IgD-negative memory B cell (primary cell): ENCODE results near the gene IMPA2. TPM values are rescaled to one million over a fixed set of nuclear protein-coding genes. Genes with fewer than 3 reads are reported as not detected.
A peak's percentile ranks its signal among the peaks of the same experiment; 100 is the strongest.
"Not testable (repeated sequence)": the region's sequence is repeated elsewhere in the genome, so short reads cannot be mapped to it uniquely, and the experiment has no call there.

ENCODE experiments used
- H3K27ac Mint-ChIP-seq, 3 donors: one replicate each; pipeline ENCODE4 v1.8.0; 2020 to 2022; ENCODE audit warnings: mild to moderate bottlenecking in 3 of 3, mixed read lengths in 3 of 3, moderate library complexity in 1 of 3
- H3K27me3 Mint-ChIP-seq: one replicate; pipeline ENCODE4 v1.8.0; 2021; ENCODE audit warnings: mixed read lengths
- H3K36me3 Mint-ChIP-seq: one replicate; pipeline ENCODE4 v1.8.0; 2020; ENCODE audit warnings: mild to moderate bottlenecking, mixed read lengths
- H3K4me1 Mint-ChIP-seq, 3 donors: one replicate each; pipeline ENCODE4 v1.8.0; 2020 to 2022; ENCODE audit warnings: mixed read lengths in 3 of 3, mild to moderate bottlenecking in 1 of 3
- H3K4me3 Mint-ChIP-seq, 4 donors: one replicate each; pipeline ENCODE4 v1.8.0; 2020 to 2022; ENCODE audit warnings: mild to moderate bottlenecking in 4 of 4, mixed read lengths in 4 of 4, moderate library complexity in 3 of 4
- H3K9me3 Mint-ChIP-seq, 3 donors: one replicate each; pipeline ENCODE4 v1.8.0; 2020 to 2021; ENCODE audit warnings: mixed read lengths in 3 of 3, mild to moderate bottlenecking in 1 of 3
- polyA plus RNA-seq: library from polyadenylated mRNA; unstranded; fragments of 300-500 nt; fragmentation: Illumina TruSeq; gene quantifications from one replicate; pipeline ENCODE4 v1.2.3, GENCODE V29; 2021

Gene IMPA2
- polyA plus RNA-seq, 1 donor from 2014 or later = 11.9 TPM

- H3K27ac Mint-ChIP-seq = peak overlapping the region in 1 of 3 donors; percentile 43
- no peaks in the 10 kb centered on the region for H3K9me3 Mint-ChIP-seq
- no peaks in the 10 kb centered on the region for H3K27me3 Mint-ChIP-seq
- H3K4me1 Mint-ChIP-seq = peaks cover 1 to 6% (median 1%) of the 10 kb centered on the region in 3 donors
- H3K4me3 Mint-ChIP-seq = no peak overlapping the region
- H3K36me3 Mint-ChIP-seq = no peaks in the 10 kb centered on the region
Observed at GRCh38 chr18:12062974-12063373, 81.7 kb downstream of the IMPA2 start.

- Mint-ChIP-seq H3K27ac (peak overlapping the region in 1 of 3 donors; percentile 39), H3K4me1 (peaks cover 1 to 4% (median 1%) of the 10 kb centered on the region in 3 donors), H3K9me3 (no peaks in the 10 kb centered on the region), H3K27me3 (no peaks in the 10 kb centered on the region), H3K4me3 (no peak overlapping the region), H3K36me3 (no peaks in the 10 kb centered on the region)
Observed at GRCh38 chr18:12064086-12064763, 82.9 kb downstream of the IMPA2 start.

- H3K4me1 Mint-ChIP-seq = peaks cover 1 to 4% (median 1%) of the 10 kb centered on the region in 3 donors
- no peaks in the 10 kb centered on the region for H3K36me3 Mint-ChIP-seq
- no peaks in the 10 kb centered on the region for H3K9me3 Mint-ChIP-seq
- peak overlapping the region in 1 of 3 donors; percentile 65 for H3K27ac Mint-ChIP-seq
- H3K4me3 Mint-ChIP-seq = no peak overlapping the region
- no peaks in the 10 kb centered on the region for H3K27me3 Mint-ChIP-seq
Observed at GRCh38 chr18:12065397-12065796, 84.1 kb downstream of the IMPA2 start.

GRCh38 chr18:12066910-12067511, 85.7 kb downstream of the IMPA2 start:
- Mint-ChIP-seq H3K36me3 (no peaks in the 10 kb centered on the region), H3K4me3 (no peak overlapping the region), H3K27ac (no peak overlapping the region), H3K9me3 (no peaks in the 10 kb centered on the region), H3K27me3 (no peaks in the 10 kb centered on the region), H3K4me1 (peaks cover 1 to 4% (median 1%) of the 10 kb centered on the region in 3 donors)

- no peak overlapping the region for H3K27ac Mint-ChIP-seq
- no peak overlapping the region for H3K4me3 Mint-ChIP-seq
- peaks cover 1 to 4% (median 1%) of the 10 kb centered on the region in 3 donors for H3K4me1 Mint-ChIP-seq
Observed at GRCh38 chr18:12067671-12068070, 86.4 kb downstream of the IMPA2 start.

GRCh38 chr18:12068316-12068949, 87.1 kb downstream of the IMPA2 start:
- H3K4me3 Mint-ChIP-seq = peak overlapping the region in 1 of 4 donors; percentile 31
- H3K27ac Mint-ChIP-seq, H3K27me3 Mint-ChIP-seq, H3K9me3 Mint-ChIP-seq, H3K4me1 Mint-ChIP-seq, H3K36me3 Mint-ChIP-seq: not testable (repeated sequence)

More at GRCh38 chr18:12067671-12068070, 86.4 kb downstream of the IMPA2 start:
- H3K9me3 Mint-ChIP-seq = no peaks in the 10 kb centered on the region
- H3K36me3 Mint-ChIP-seq = no peaks in the 10 kb centered on the region
- no peaks in the 10 kb centered on the region for H3K27me3 Mint-ChIP-seq

- Mint-ChIP-seq H3K4me1 (peaks cover 1 to 4% (median 1%) of the 10 kb centered on the region in 3 donors), H3K27me3 (no peaks in the 10 kb centered on the region), H3K4me3 (peak overlapping the region in 1 of 4 donors; percentile 31), H3K9me3 (no peaks in the 10 kb centered on the region), H3K27ac (no peak overlapping the region), H3K36me3 (no peaks in the 10 kb centered on the region)
Observed at GRCh38 chr18:12068950-12069320, 87.6 kb downstream of the IMPA2 start.

- H3K36me3 Mint-ChIP-seq, H3K4me1 Mint-ChIP-seq, H3K4me3 Mint-ChIP-seq, H3K27ac Mint-ChIP-seq, H3K27me3 Mint-ChIP-seq, H3K9me3 Mint-ChIP-seq: not testable (repeated sequence)
Observed at GRCh38 chr18:12071066-12071465, 89.8 kb downstream of the IMPA2 start.

GRCh38 chr18:12072996-12073395, 91.7 kb downstream of the IMPA2 start:
- H3K36me3 Mint-ChIP-seq = no peaks in the 10 kb centered on the region
- H3K9me3 Mint-ChIP-seq = no peaks in the 10 kb centered on the region
- peaks cover 2% of the 10 kb centered on the region for H3K27me3 Mint-ChIP-seq
- peaks cover 1 to 4% (median 4%) of the 10 kb centered on the region in 3 donors for H3K4me1 Mint-ChIP-seq
- no peak overlapping the region for H3K4me3 Mint-ChIP-seq
- H3K27ac Mint-ChIP-seq = peak overlapping the region in 1 of 3 donors; percentile 61

GRCh38 chr18:12074736-12075135, 93.4 kb downstream of the IMPA2 start:
- peaks cover 5% of the 10 kb centered on the region for H3K27me3 Mint-ChIP-seq
- H3K9me3 Mint-ChIP-seq = no peaks in the 10 kb centered on the region
- H3K27ac Mint-ChIP-seq = no peak overlapping the region
- peaks cover 0 to 4% (median 1%) of the 10 kb centered on the region in 3 donors for H3K4me1 Mint-ChIP-seq
- no peak overlapping the region for H3K4me3 Mint-ChIP-seq
- no peaks in the 10 kb centered on the region for H3K36me3 Mint-ChIP-seq

- peaks cover 5% of the 10 kb centered on the region for H3K27me3 Mint-ChIP-seq
- H3K27ac Mint-ChIP-seq = peak overlapping the region in 1 of 3 donors; percentile 35
- H3K9me3 Mint-ChIP-seq = no peaks in the 10 kb centered on the region
- peak overlapping the region; percentile 9 to 86 (median 74) for H3K4me3 Mint-ChIP-seq
- H3K4me1 Mint-ChIP-seq = peaks cover 0 to 4% (median 1%) of the 10 kb centered on the region in 3 donors
- H3K36me3 Mint-ChIP-seq = no peaks in the 10 kb centered on the region
Observed at GRCh38 chr18:12076424-12077140, 95.3 kb downstream of the IMPA2 start.

GRCh38 chr18:12077994-12078393, 96.7 kb downstream of the IMPA2 start:
- not testable (repeated sequence) for H3K9me3 Mint-ChIP-seq, H3K4me3 Mint-ChIP-seq, H3K27ac Mint-ChIP-seq

GRCh38 chr18:12079491-12080237, 98.4 kb downstream of the IMPA2 start:
- Mint-ChIP-seq H3K4me3 (no peak overlapping the region), H3K27ac (no peak overlapping the region), H3K27me3 (peaks cover 5% of the 10 kb centered on the region), H3K36me3 (no peaks in the 10 kb centered on the region), H3K9me3 (peaks cover 0 to 1% (median 0%) of the 10 kb centered on the region in 3 donors), H3K4me1 (peaks cover 0 to 4% (median 1%) of the 10 kb centered on the region in 3 donors)

More at GRCh38 chr18:12077994-12078393, 96.7 kb downstream of the IMPA2 start:
- H3K27me3 Mint-ChIP-seq, H3K36me3 Mint-ChIP-seq, H3K4me1 Mint-ChIP-seq: not testable (repeated sequence)
